GM18867 (cell line): ENCODE results near the gene MELTF.

ENCODE experiments used
- ATAC-seq: cut with Tn5 transposase; IDR thresholded peaks from one replicate; pipeline ENCODE4 v1.9.1; 2021; ENCODE audit warnings: mild to moderate bottlenecking, moderate library complexity; ENCODE audit not compliant: unreplicated experiment

MELTF gene

DNA sequence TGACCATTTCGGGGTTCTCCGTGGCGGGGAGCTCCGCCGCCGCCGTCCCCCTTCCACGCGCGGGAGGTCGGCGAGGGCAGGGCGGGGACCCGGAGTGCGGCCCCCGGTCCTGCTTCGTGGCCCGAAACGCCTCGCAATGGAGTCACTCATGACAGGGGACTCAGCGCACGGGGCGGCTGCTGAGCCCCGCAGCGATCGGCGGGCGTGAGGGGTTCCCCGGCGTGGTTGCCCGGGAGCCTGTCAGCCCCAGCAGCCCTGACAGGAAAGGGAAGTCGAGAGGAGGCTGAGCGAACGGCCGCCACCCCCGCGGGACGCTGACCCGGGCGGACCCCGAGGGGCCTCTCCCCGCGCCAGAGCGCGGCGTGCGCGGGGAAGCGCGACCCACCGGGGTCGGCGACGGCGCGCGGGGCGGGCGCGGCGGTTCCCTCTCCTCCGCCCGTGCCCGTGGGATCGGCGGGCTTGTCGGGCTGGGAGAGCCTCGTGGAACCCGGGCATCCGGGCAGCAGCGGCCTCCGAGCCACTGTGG is 60.4 kb downstream of the MELTF start:
- peak; percentile 34 for ATAC-seq

DNA sequence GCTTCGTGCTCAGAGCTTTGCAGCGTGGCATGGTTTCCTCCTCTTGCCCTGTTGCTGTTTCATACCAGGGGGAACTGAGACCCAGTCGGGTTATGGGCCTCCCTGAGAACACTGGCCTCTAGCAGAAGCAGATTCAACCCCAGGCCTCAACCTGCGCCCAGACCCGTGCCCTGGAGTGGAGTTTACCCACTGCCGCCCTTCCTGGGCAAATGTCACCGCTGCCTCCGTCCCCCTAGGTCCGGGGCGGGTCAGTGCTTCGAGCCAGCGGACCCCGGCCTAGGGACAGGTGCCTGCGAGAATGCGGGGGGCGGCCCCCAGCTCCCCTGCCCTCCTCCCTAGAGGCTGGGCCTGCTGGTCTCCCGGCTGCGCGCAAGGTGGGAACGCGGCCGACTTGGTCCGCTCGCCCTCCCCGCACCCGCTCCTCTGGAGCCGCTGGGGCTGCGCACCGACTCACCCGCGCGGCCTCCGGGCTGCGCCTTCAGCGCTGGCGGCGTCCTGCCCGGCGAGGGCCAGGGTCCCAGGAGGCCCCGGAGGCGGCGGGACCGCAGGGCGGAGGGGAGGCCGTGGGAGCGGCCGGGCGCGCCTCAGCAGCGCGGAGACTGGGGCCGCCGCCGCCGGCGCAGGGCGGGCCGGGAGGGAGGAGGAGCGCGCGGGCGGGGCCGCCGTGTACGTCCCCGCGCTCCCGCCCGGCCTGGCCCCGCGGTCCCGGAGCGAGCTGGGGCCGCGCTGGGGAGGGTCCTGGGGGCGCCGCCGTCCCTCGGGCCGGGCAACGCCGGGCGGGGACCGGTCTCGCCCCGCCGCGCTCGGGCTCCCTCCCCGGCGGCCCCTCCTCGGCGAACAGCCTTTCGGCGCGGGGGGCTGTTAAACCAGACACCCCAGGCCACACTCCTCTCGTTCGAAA is 61.1 kb downstream of the MELTF start, which contains the start of gene PIGZ:
Gene PIGZ (minus strand): TSS at position 601 of the 901 bp plus-strand sequence. CDS start 16,802 bp downstream, outside the sequence.
- ATAC-seq: peak; percentile 61

DNA sequence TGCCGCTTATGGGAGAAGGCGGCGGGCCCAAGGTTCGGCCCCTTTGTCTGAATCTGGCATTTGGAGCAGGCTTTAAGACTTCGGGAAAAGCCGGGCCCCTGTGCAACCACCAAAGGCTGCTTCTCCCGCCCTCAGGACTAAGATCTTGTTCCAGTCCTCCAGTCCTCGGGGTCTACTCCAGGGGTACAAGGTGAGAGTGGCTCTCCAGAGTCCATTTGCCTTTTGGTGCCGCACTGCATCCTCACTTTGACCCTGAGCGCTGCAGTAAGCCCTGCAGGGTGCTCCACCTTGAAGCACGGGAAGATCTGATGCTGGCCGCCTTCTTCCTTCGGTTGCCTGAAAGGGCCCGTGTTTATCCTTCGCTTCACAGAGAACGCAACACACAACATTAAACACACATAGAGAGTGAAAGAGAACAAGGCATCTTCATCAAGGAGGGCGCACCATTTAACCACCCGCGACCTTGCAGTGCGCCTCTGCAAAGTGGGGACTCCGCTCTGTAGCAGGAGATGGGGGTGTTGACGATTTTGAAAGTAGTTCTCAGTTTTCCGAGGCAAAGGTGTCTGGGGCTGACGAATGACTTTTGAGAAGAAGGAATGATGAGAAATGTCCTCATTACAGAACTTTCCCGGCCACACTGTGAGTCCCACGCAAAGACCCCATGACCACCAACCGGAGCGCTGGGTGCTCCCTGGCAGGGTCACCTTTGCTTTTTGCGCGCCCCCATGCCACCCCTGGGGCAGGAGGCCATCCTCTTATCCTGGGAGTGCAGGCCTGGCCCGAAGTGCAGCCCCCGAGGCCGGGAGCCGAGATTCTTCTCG is 62.0 kb downstream of the MELTF start:
- ATAC-seq: no peak

DNA sequence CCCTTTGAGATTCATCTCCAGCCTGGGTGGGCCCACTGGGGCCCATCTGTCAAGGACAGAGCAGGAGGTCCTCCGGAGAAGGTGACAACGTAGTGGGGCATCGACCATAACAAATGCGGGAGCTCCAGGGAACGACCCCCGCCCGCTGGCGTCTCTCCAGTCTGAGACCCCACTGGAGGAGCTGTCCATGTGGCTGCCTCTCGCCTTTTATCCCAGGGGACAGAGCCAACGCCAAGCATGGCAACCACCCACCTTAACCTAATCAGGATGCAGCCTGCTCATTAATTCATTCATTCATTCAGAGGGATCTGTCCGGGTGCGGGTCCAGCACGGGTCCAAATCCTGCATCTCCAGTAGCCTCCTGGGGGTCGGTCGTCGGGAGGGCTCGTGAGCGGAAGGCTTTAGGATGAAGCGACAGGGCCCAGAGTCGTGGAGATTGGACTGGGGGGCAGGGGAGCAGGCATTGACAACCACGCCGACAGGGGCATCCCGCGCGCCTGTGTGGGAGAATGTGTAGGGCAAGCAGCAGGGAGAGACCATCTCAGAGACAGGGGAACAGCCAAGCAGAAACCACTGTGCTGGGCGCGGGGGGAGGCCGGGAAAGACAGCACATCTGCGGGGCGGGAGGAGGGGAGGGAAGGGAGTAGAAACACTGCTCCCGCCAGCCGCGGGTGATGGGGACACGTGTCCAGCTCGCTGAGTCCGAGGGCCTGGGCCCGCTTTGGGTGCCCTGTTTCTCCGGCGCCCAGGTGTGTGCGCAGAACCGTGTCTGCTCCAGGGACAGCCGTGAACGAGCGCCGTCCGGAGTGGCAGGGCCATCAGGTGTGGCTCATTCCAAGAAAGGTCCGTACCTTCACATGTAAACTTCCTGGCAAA is 62.9 kb downstream of the MELTF start:
- ATAC-seq: no peak

DNA sequence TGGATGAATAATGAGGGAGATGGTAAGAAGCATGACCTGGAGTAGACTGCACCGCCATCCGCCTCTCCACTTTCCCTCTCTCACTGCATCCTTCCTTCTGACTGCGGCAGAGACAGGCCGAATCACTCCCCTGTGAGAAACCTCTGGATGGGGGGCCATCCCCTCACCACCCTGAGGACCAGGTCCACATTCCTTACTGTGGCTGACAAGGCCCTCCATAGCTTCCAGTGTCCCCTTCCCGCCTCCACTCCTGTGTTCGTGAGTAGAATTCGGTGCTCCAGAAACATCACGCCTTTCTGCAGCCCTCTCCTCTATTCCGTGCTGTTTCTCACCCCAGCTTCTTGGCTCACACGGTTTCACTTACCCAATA is 63.8 kb downstream of the MELTF start:
- ATAC-seq: no peak

DNA sequence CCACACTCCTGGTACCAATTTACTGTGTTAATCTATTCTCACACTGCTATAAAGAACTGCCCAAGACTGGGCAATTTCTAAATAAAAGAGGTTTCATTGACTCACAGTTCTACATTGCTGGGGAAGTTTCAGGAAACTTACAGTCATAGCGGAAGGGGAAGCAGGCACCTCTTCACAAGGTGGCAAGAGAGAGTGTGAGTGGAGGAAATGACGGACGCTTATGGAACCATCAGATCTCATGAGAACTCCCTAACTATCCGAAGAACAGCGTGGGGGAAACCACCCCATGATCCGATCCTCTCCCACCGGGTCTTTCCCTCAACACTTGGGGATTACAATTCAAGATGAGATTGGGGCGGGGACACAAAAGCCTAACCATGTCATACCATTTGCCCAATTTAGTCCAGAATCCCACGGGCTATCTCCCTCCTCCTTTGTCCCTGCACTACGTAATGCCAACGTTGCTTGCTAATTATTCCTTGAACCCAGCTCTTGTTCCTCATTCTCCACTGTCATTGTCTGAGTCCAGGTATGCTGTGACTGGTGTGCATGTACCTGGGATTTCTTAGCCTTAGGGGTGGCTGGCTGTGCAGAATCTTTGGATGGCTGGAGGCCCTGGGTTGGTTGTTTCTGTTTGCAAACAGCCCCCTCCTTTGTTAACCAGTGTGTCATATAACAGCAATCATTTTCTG is 64.4 kb downstream of the MELTF start:
- no peak for ATAC-seq

DNA sequence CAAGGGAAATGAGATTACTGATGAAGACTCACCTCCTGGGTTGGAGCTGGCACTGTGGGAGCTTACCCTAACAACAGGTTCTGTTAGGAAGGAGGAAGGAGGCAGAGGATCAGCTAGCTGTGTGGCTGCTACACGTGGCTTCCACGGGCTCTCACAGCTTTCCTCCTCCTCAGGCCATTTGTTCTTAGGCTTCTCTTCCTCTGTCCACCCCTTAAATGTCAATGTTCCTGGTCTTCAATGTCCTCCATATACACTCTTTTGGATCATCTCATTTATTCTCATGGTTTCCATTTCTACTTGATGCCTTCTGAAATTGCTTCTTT is 66.0 kb downstream of the MELTF start:
- ATAC-seq: no peak

DNA sequence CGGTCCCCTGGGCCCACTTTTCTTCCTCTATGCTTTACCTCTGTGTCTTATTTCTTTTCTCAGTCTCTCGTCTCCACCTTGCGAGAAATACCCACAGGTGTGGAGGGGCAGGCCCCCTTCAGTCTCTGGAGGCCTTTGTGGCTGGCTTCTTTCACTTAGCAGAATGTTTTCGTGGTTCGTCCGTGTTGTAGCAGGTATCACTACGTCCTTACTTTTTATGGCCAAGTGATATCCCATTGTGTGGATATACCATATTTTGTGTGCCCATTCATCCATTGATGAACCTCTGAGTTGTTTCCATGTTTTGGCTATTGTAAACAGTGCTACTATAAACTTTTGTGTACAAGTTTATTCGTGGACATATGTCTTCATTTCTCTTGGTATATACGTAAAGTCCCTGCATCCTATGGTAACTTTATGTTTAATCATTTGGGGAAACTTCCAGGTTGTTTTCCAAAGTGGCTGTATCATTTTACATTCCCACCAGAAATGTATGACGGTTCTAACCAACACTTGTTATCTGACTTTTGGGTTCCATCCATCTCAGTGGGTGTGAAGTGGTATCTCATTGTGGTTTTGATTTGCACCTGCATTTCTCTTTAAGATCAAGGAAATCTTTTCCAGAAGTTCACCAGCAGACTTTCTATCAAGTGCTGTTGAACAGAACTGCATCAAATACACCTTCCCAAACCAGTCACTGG is 66.5 kb downstream of the MELTF start:
- no peak for ATAC-seq

DNA sequence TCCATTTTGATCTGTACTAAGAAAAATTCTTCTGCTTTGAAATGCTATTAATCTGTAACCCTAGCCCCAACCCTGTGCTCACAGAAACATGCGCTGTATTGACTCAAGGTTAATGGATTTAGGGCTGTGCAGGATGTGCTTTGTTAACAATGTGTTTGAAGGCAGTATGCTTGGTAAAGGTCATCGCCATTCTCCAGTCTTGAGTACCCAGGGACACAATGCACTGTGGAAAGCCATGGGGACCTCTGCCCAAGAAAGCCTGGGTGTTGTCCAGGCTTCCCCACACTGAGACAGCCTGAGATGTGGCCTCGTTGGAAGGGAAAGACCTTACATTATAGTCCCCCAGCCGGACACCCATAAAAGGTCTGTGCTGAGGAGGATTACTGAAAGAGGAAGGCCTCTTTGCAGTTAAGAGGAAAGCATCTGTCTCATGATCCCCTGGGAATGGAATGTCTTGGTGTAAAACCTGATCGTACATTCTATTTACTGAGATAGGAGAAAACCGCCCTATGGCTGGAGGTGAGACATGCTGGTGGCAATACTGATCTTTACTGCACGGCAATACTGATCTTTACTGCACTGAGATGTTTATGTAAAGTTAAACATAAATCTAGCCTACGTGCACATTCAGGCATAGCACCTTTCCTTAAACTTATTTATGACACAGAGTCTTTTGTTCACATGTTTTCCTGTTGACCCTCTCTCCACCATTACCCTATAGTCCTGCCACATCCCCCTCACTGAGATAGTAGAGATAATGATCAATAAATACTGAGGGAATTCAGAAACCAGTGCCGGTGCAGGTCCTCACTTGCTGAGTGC is 67.3 kb downstream of the MELTF start:
- ATAC-seq: no peak

DNA sequence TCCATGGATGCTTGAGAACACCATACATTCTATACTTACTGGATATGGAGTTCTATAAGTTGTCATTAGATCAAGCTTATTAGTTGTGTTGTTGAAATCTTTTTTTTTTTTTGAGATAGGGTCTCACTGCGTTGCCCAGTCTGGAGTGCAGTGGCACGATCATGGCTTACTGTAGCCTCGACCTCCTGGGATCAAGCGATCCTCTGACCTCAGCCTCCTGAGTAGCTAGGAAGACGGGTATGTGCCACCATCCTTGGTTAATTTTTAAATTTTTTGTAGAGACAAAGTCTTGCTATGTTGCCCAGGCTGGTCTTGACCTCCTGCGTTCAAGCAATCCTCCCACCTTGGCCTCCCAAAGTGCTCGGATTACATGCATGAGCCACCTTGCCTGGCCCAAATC is 74.8 kb downstream of the MELTF start:
- ATAC-seq: no peak
